Stimulated activated naive B cell treated with anti-CD40 and anti-IgM and Interleukin-4, amounts not matched to agents 10 μg/mL and 1 μg/mL and 100 μg/mL, for 72 hours (primary cell): ENCODE measurements around the gene CERT1.
"Not testable (repeated sequence)": the region's sequence is repeated elsewhere in the genome, so short reads cannot be mapped to it uniquely, and the experiment has no call there.

Experiments
- ATAC-seq, 2 donors: fragments of 150-1000 bp; cut with Tn5 transposase; replicated peaks; 2 replicates each; pipeline ENCODE4 v1.10.0; 2021; ENCODE audit warnings: moderate library complexity in 1 of 2
- DNase-seq: peaks from one replicate; pipeline ENCODE4 v3.0.0; 2021
- H3K27ac Mint-ChIP-seq: one replicate; pipeline ENCODE4 v1.8.0; 2022; ENCODE audit warnings: mild to moderate bottlenecking, mixed read lengths
- H3K27me3 Mint-ChIP-seq, 2 donors: one replicate each; pipeline ENCODE4 v1.8.0; 2022; ENCODE audit warnings: mixed read lengths in 2 of 2
- H3K36me3 Mint-ChIP-seq, 2 donors: one replicate each; pipeline ENCODE4 v1.8.0; 2022; ENCODE audit warnings: mixed read lengths in 2 of 2, mild to moderate bottlenecking in 1 of 2
- H3K4me1 Mint-ChIP-seq, 2 donors: one replicate each; pipeline ENCODE4 v1.8.0; 2022; ENCODE audit warnings: mixed read lengths in 2 of 2, mild to moderate bottlenecking in 1 of 2
- H3K4me3 Mint-ChIP-seq, 2 donors: one replicate each; pipeline ENCODE4 v1.8.0; 2022; ENCODE audit warnings: mild to moderate bottlenecking in 2 of 2, mixed read lengths in 2 of 2, moderate library complexity in 1 of 2
- H3K9me3 Mint-ChIP-seq, 2 donors: one replicate each; pipeline ENCODE4 v1.8.0; 2022; ENCODE audit warnings: mixed read lengths in 2 of 2, mild to moderate bottlenecking in 1 of 2

The CERT1 gene

DNA sequence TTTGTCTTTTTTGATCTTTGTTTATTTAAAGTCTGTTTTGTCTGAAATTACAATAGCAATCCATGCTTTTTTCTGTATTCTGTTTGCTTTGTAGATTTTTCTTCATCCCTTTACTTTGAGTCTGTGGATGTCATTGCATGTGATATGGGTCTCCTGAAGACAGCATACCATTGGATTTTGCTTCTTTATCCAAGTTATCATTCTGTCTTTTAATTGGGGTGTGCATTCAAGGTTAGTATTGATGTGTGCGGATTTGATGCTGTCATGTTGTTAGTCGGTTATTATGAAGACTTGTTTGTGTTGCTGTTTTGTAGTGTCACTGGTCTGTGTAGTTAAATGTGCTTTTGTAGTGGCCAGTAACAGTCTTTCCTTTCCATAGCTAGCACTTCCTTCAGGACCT is 23.3 kb upstream of the CERT1 start:
- DNase-seq (no peak), ATAC-seq (no peak)
- Mint-ChIP-seq H3K9me3 (peaks cover 15 to 17% of the 10 kb centered on the region in 2 donors), H3K27me3 (no peaks in the 10 kb centered on the region), H3K4me3 (no peak overlapping the region), H3K36me3 (peaks cover 36 to 47% of the 10 kb centered on the region in 2 donors), H3K4me1 (peaks cover 15 to 32% of the 10 kb centered on the region in 2 donors), H3K27ac (no peak overlapping the region)

DNA sequence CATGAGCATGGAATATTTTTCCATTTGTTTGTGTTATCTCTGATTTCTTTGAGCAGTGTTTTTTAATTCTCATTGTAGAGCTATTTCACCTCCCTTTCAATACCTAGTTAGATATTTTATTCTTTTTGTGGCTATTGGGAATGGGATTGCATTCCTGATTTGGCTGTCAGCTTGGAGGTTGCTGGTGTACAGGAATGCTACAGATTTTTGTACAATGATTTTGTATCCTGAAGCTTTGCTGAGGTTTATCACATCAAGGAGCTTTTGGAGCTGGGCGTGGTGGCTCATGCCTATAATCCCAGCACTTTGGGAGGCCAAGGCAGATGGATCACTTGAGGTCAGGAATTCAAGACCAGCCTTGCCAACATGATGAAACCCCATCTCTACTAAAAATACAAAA is 22.3 kb upstream of the CERT1 start:
- DNase-seq, H3K4me3 Mint-ChIP-seq, H3K27ac Mint-ChIP-seq, H3K27me3 Mint-ChIP-seq, ATAC-seq: not testable (repeated sequence)
- peaks cover 18 to 37% of the 10 kb centered on the region in 2 donors for H3K4me1 Mint-ChIP-seq
- peaks cover 40 to 52% of the 10 kb centered on the region in 2 donors for H3K36me3 Mint-ChIP-seq
- peaks cover 17 to 21% of the 10 kb centered on the region in 2 donors for H3K9me3 Mint-ChIP-seq

DNA sequence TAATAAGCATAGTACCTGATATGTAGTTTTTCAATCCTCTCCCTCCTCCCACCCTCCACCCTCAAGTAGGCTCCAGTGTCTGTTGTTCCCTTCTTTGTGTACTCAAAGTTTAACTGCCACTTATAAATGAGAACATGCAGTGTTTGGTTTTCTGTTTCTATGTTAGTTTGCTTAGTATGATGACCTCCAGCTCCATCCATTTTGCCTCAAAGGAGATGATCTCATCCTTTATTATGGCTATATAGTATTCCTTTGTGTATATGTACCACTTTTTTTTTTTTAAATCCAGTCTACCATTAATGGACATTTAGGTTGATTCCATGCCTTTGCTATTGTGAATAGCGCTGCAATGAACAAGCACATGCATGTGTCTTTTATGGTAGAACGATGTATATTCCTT is 20.8 kb upstream of the CERT1 start:
- no peak overlapping the region for H3K4me3 Mint-ChIP-seq
- H3K36me3 Mint-ChIP-seq, result peaks cover 40 to 50% of the 10 kb centered on the region in 2 donors
- H3K27me3 Mint-ChIP-seq, result no peaks in the 10 kb centered on the region
- H3K4me1 Mint-ChIP-seq, result peaks cover 17 to 34% of the 10 kb centered on the region in 2 donors
- no peak for ATAC-seq
- H3K27ac Mint-ChIP-seq, result no peak overlapping the region
- peaks cover 17 to 21% of the 10 kb centered on the region in 2 donors for H3K9me3 Mint-ChIP-seq
- DNase-seq, result no peak

DNA sequence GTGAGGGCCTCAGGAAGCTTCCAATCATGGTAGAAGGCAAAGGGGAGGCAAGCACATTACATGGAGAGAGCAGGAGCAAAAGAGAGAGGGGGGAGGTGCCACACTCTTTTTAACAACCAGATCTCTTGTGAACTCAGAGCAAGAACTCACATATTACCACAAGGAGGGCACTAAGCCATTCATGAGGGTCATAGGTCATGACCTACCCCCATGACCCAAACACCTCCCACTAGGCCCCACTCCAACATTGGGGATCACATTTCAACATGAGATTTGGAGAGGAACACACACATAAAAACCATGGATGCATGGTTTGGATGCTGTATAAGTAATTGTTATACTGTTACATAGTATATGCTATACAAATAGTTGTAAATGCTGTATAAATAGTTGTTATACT is 17.8 kb upstream of the CERT1 start:
- ATAC-seq (no peak), DNase-seq (no peak)
- peak overlapping the region; percentile 56 for H3K27ac Mint-ChIP-seq
- peaks cover 7 to 8% of the 10 kb centered on the region in 2 donors for H3K9me3 Mint-ChIP-seq
- no peak overlapping the region for H3K4me3 Mint-ChIP-seq
- H3K4me1 Mint-ChIP-seq, result peaks cover 22 to 38% of the 10 kb centered on the region in 2 donors
- no peaks in the 10 kb centered on the region for H3K27me3 Mint-ChIP-seq
- H3K36me3 Mint-ChIP-seq, result peaks cover 19 to 22% of the 10 kb centered on the region in 2 donors

DNA sequence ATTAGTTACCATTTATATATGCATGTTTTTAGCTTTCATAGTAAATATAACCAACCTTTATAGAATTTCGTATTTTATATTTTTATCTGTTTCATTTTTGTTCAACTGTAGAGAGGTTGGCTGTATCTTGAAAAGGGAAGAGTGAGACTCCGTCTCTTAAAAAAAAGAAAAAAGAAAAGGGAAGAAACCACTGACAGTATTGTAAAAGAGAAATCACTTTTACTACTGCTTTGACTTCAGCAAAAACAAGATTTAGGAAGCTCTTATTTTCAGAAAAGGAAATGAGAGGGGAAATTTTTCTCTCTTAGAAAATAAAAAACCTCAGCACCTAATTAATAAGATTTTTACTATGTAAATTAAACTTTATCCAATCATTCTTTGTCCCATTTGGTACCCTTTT is 14.6 kb upstream of the CERT1 start:
- H3K4me1 Mint-ChIP-seq, result peaks cover 22 to 49% of the 10 kb centered on the region in 2 donors
- peak overlapping the region; percentile 83 for H3K27ac Mint-ChIP-seq
- no peak for DNase-seq
- H3K9me3 Mint-ChIP-seq, result peaks cover 6 to 8% of the 10 kb centered on the region in 2 donors
- peak overlapping the region in 1 of 2 donors; percentile 57 for H3K4me3 Mint-ChIP-seq
- ATAC-seq, result peak; percentile 60 to 63
- H3K27me3 Mint-ChIP-seq, result no peaks in the 10 kb centered on the region
- peaks cover 19 to 24% of the 10 kb centered on the region in 2 donors for H3K36me3 Mint-ChIP-seq

DNA sequence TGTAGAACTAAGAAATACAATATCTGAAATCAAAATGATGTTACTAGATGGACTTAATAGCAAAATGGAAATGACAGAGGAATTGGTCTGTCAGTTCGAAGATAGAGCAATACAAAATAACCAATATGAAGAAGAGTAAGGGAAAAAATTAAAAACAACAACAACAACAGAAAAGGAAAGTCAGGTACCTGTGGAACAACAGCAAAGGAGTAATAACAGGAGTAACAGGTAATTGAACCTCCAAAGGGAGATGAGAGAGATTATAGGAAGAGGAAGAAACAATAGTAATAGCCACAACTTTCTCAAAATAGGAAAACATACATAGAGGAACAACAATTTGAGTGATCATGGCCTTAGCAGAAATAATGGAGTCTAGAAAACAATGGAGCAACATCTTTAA is 13.9 kb upstream of the CERT1 start:
- DNase-seq (no peak), ATAC-seq (no peak)
- Mint-ChIP-seq H3K27ac (peak overlapping the region; percentile 15), H3K36me3 (peaks cover 26 to 31% of the 10 kb centered on the region in 2 donors), H3K9me3 (peaks cover 6 to 9% of the 10 kb centered on the region in 2 donors), H3K27me3 (no peaks in the 10 kb centered on the region), H3K4me1 (peaks cover 22 to 49% of the 10 kb centered on the region in 2 donors), H3K4me3 (peak overlapping the region; percentile 41 to 51)

DNA sequence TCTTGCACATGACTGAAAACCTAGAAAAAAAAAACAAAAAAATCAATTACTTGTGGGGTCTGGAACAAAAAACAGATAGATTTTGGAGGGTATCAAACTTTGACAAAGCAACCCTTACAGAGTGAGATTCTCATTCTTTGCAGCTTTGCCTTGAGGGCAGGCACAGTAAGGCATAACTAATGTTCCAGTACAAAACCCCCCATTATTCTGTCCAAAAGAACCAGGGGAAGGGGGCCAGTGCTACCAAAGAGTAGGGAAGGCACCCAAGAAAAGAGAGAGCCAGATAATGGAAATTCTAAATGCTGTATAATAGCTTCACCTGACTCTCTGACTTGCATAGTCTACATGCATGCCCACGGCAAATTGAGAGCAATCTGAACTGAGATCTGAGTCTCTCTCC is 13.2 kb upstream of the CERT1 start:
- Mint-ChIP-seq H3K9me3 (peaks cover 8 to 11% of the 10 kb centered on the region in 2 donors), H3K27ac (peak overlapping the region; percentile 69), H3K4me3 (peak overlapping the region; percentile 64 to 66), H3K36me3 (peaks cover 33 to 39% of the 10 kb centered on the region in 2 donors), H3K27me3 (no peaks in the 10 kb centered on the region), H3K4me1 (peaks cover 24 to 53% of the 10 kb centered on the region in 2 donors)
- DNase-seq, result no peak
- no peak for ATAC-seq

DNA sequence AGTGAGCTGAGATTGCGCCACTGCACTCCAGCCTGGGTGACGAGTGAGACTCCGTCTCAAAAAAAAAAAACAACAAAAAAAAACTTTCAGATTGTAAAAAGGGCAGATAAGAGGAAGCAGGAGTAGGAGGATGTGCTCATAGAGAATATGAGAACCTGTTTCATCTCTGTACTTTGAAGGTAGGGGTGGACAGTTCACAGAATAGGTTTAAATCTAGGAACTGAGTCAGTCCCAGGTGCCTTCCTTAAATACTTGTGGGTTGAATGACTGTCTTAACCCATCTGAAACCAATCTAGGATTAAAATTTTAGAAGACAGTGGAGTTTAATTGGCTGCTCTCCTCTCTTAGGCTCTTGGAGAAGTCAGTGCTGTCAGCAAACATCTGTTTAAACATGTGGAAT is 12.6 kb upstream of the CERT1 start:
- Mint-ChIP-seq H3K27me3 (no peaks in the 10 kb centered on the region), H3K36me3 (peaks cover 36 to 42% of the 10 kb centered on the region in 2 donors), H3K9me3 (peaks cover 9 to 15% of the 10 kb centered on the region in 2 donors), H3K4me3 (peak overlapping the region; percentile 64 to 66), H3K4me1 (peaks cover 28 to 57% of the 10 kb centered on the region in 2 donors), H3K27ac (peak overlapping the region; percentile 69)
- DNase-seq (peak; percentile 21), ATAC-seq (peak; percentile 98 to 99)

DNA sequence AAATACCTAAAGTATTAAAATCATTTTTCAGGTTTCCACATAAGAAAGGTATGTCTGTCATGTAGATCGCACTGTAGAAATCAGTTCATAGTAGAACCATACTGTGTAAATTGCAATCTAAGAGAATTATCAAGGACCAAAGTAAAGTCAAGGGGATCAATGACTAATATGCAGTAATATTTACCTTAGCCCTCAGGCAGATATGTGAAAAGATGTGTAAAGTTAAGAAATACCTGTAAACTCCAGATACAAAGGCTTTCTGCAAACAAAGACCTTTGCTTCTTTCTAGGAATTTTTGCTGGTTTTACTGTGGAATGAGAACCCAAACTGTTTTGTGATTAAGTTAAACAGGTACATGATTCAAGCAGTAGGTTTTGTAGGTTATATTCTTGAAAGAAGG is 11.8 kb upstream of the CERT1 start:
- peaks cover 36 to 44% of the 10 kb centered on the region in 2 donors for H3K36me3 Mint-ChIP-seq
- H3K9me3 Mint-ChIP-seq, result peaks cover 8 to 13% of the 10 kb centered on the region in 2 donors
- no peaks in the 10 kb centered on the region for H3K27me3 Mint-ChIP-seq
- peaks cover 30 to 61% of the 10 kb centered on the region in 2 donors for H3K4me1 Mint-ChIP-seq
- ATAC-seq (no peak), DNase-seq (no peak)
- H3K27ac Mint-ChIP-seq, result peak overlapping the region; percentile 69
- peak overlapping the region; percentile 64 to 66 for H3K4me3 Mint-ChIP-seq

DNA sequence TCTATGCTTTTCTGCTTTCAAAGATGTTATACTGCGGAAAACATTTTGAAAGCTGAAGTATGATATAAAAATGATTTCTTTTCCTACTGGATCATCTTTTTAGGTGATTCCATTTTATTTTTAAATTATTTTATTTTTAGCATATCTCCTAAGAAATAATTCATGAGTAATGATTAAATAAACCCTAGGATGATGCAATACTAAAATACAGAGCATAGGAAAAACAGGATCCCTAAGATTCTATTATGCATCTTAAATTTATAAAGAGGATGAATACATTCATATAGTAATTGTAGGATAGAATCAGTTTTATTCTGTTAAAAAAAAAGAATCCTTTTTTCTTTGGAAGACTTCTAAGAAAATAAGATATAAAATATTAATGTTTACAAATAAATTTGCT is 11.1 kb upstream of the CERT1 start:
- ATAC-seq, result no peak
- Mint-ChIP-seq H3K36me3 (peaks cover 42 to 50% of the 10 kb centered on the region in 2 donors), H3K9me3 (peaks cover 10 to 17% of the 10 kb centered on the region in 2 donors)

DNA sequence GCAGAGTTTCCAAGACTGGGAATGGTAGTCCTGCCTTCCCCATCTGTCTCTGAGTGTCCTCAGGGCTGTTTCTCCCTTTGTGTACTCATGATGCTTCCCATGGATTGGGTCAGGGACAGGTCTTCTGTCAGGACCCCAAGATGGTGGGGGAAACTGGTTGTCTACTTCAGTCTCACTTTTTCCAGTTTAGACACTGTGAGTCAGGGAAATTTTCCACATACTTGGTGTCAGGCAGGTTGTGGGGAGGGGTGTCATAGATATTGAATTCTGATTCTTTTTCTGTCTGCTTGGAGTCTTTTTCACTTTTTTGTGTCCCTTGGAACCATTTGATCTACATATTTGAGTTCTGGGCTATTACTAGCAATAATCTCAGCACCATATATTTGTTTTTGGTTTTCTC is 10.6 kb upstream of the CERT1 start:
- ATAC-seq, result no peak
- DNase-seq, result no peak
- H3K27ac Mint-ChIP-seq, result peak overlapping the region; percentile 56
- H3K4me1 Mint-ChIP-seq, result peaks cover 38 to 74% of the 10 kb centered on the region in 2 donors
- H3K36me3 Mint-ChIP-seq, result peaks cover 44 to 54% of the 10 kb centered on the region in 2 donors
- H3K27me3 Mint-ChIP-seq, result no peaks in the 10 kb centered on the region
- H3K4me3 Mint-ChIP-seq, result no peak overlapping the region
- peaks cover 10 to 17% of the 10 kb centered on the region in 2 donors for H3K9me3 Mint-ChIP-seq

More for the DNA sequence above, 11.1 kb upstream of the CERT1 start:
- Mint-ChIP-seq H3K27me3 (no peaks in the 10 kb centered on the region), H3K27ac (no peak overlapping the region), H3K4me1 (peaks cover 36 to 69% of the 10 kb centered on the region in 2 donors), H3K4me3 (no peak overlapping the region)
- no peak for DNase-seq

DNA sequence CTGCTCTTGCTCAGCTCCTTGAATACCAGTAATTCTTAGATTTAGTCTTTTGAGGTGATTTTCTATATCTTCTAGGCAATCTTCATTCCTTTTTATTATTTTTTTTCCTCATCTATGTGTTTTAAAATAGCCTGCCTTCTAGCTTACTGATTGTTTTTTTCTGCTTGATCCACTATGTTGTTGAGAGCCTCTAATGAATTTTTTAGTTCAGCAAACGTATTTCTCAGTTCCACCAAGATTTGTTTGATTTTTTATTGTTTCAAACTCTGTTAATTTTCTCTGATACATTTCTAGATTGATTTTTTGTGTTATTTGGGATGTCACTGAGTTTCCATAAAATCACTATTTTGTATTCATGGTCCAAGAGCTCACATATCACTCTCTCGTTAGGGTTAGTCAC is 9.8 kb upstream of the CERT1 start:
- ATAC-seq (no peak), DNase-seq (no peak)
- Mint-ChIP-seq H3K4me1 (peaks cover 40 to 76% of the 10 kb centered on the region in 2 donors), H3K27ac (peak overlapping the region; percentile 14), H3K4me3 (no peak overlapping the region), H3K27me3 (no peaks in the 10 kb centered on the region), H3K9me3 (peaks cover 10 to 17% of the 10 kb centered on the region in 2 donors), H3K36me3 (peaks cover 47 to 57% of the 10 kb centered on the region in 2 donors)

DNA sequence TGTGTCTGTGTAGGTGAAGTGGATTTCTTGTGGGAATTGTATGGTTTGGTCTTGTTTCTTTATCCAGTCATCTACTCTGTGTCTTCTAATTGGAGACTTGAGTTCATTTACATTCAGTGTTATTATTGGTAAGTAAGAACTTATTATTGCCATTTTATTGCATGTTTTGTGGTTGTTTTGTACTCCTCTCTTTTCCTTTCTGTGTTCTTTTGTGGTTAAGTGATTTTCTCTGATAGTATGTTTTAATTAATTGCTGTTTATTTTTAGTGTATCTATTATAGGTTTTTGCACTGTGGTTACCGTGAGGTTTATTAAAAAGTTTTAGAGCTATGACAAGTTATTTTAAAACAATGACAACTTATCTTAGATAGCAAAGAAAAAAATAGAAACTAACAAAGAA is 8.3 kb upstream of the CERT1 start:
- Mint-ChIP-seq H3K4me1 (peaks cover 34 to 71% of the 10 kb centered on the region in 2 donors), H3K36me3 (peaks cover 47 to 63% of the 10 kb centered on the region in 2 donors), H3K4me3 (no peak overlapping the region), H3K27ac (peak overlapping the region; percentile 32), H3K27me3 (no peaks in the 10 kb centered on the region), H3K9me3 (peaks cover 10 to 17% of the 10 kb centered on the region in 2 donors)
- DNase-seq (no peak), ATAC-seq (no peak)

DNA sequence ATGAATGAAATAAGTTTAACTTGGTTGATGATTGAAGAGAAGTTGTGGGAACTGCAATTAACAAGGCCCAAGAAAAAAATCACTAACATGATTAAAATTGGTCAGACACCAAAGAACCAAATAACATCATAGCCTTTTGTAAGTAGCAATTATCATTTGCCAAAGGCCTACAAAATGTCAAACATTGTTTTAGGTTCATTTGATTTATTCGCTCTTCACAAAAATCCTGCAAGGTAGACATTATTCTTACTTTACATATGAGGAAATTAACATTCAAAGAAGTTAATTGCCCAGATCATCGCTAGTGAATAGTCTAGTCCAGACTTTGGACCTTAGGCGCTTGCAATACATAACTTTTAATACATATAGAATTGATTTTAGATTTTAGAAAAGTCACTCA is 2.9 kb upstream of the CERT1 start:
- Mint-ChIP-seq H3K36me3 (peaks cover 20 to 34% of the 10 kb centered on the region in 2 donors), H3K27me3 (no peaks in the 10 kb centered on the region), H3K4me3 (peak overlapping the region in 1 of 2 donors; percentile 96), H3K27ac (no peak overlapping the region), H3K9me3 (peaks cover 3 to 6% of the 10 kb centered on the region in 2 donors), H3K4me1 (peaks cover 29 to 66% of the 10 kb centered on the region in 2 donors)
- DNase-seq, result no peak
- ATAC-seq, result no peak

DNA sequence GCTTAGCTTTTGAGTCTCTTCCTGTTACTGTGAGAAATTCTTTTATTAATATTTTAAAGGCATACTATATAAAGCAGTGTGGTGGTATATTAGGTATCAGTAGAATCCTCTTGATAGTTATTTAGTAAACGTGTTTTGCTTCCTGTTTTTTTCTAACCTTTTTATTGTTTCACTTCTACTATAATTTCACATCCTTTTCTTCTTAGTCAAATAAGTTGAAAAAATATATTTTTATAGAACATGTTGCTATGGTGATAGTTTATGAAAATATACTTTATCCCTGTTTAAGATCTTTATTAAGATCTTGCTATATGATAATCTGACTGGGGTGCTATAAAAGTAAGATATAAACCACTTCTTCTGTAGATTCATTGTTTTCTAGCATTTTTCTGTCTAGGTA is 2.4 kb upstream of the CERT1 start:
- Mint-ChIP-seq H3K27me3 (no peaks in the 10 kb centered on the region), H3K4me3 (peak overlapping the region in 1 of 2 donors; percentile 96), H3K9me3 (peaks cover 3 to 4% of the 10 kb centered on the region in 2 donors), H3K27ac (peak overlapping the region; percentile 17), H3K36me3 (peaks cover 17 to 32% of the 10 kb centered on the region in 2 donors), H3K4me1 (peaks cover 27 to 63% of the 10 kb centered on the region in 2 donors)
- ATAC-seq (no peak), DNase-seq (no peak)
